ENCODE measurements around the gene TIPARP. TPM values are rescaled to one million over a fixed set of nuclear protein-coding genes. Genes with fewer than 3 reads are reported as not detected.

Gene TIPARP
- total RNA-seq, 6 experiments from 2014 or later: 10.2 to 19.5 (median 16.4) TPM

DNA sequence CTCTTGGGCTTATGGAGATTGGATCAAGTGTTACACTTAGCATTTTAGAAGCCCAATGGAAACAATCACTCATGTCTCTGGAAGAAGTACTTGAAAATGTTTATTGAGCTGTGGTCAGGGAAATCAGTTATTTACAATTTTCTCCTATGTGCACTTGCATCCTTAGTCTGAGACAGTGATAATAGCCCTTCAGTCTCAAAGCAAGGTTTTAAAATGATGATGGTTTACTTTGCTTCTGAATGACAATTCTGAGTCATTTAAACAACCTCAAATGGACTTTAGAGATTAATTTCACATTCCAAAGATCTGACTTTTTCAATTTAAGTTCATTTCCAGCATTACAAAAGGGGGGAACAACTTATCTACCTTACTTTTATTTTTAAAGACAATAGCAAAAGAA lies 20.1 kb downstream of the TIPARP start:
- peaks cover 0 to 40% (median 10%) of the 10 kb centered on the region in 4 donors for H3K36me3 ChIP-seq

DNA sequence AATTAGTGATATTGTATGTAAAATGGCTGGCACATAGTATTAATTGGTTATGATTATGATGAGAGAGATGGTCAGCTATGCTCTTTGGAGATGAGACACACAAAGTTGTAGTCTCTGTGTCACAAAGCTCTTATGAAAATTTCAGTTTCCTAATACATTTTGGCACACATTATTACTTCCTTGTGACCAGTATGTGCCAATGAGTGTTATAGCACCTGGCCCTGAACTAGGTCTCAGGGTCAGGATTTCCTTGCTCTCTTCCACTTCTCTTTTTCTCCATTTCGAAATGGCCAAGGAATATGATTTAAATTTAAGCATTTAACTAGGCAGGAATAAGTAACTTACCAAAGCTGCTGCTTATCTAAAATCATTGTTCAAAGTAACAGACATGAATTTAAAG lies 28.0 kb downstream of the TIPARP start:
- TF ChIP-seq CTCF (IDR thresholded peaks at IDR 0.05) (no peak), POLR2A (IDR thresholded peaks at IDR 0.05) (no peak)
- no peak overlapping the region for H3K27ac ChIP-seq
- H3K27me3 ChIP-seq: no peaks in the 10 kb centered on the region
- peaks cover 0 to 16% (median 6%) of the 10 kb centered on the region in 4 donors for H3K4me1 ChIP-seq
- 60% methylated on average over 1 of the region's 1 CpG for WGBS (ENCODE audit: insufficient coverage, low coverage, low lambda C conversion rate, missing lambda C conversion rate)
- H3K9me3 ChIP-seq: no peaks in the 10 kb centered on the region
- intact Hi-C loops (cut with DNase I): no loop called here
- ATAC-seq: peak in 3 of 4 donors; percentile 44 to 69 (median 54)
- no peak for DNase-seq
- H3K4me3 ChIP-seq: no peak overlapping the region
- H3K36me3 ChIP-seq: peaks cover 0 to 24% (median 5%) of the 10 kb centered on the region in 4 donors

More for the DNA sequence above, 20.1 kb downstream of the TIPARP start:
- TF ChIP-seq CTCF (IDR thresholded peaks at IDR 0.05): no peak
- TF ChIP-seq POLR2A (IDR thresholded peaks at IDR 0.05): no peak
- intact Hi-C loops (cut with DNase I): loop anchor here in 1 of 2 donors (10.0 kb wide), 1 partner anchor 450 kb away; no protein-coding TSS in a partner anchor
- no peak overlapping the region for H3K4me3 ChIP-seq
- peaks cover 0 to 25% (median 6%) of the 10 kb centered on the region in 4 donors for H3K4me1 ChIP-seq
- no peak for ATAC-seq
- DNase-seq: no peak
- no peak overlapping the region for H3K27ac ChIP-seq
- H3K9me3 ChIP-seq: no peaks in the 10 kb centered on the region
- no peaks in the 10 kb centered on the region for H3K27me3 ChIP-seq

GRCh38 chr3:156704370-156705036 lies 30.1 kb downstream of the TIPARP start:
- DNase-seq: no peak
- no peak overlapping the region for H3K4me3 ChIP-seq
- no peak for TF ChIP-seq POLR2A (IDR thresholded peaks at IDR 0.05)
- TF ChIP-seq CTCF (IDR thresholded peaks at IDR 0.05): no peak
- H3K4me1 ChIP-seq: peaks cover 0 to 16% (median 6%) of the 10 kb centered on the region in 4 donors
- peak overlapping the region in 2 of 3 donors; percentile 4 to 17 for H3K27ac ChIP-seq
- 61% methylated on average over 4 of the region's 4 CpGs for WGBS (ENCODE audit: insufficient coverage, low coverage, low lambda C conversion rate, missing lambda C conversion rate)
- H3K36me3 ChIP-seq: peaks cover 0 to 20% (median 5%) of the 10 kb centered on the region in 4 donors
- peak; percentile 63 to 81 (median 74) for ATAC-seq
- intact Hi-C loops (cut with DNase I): no loop called here
- H3K9me3 ChIP-seq: no peaks in the 10 kb centered on the region
- no peaks in the 10 kb centered on the region for H3K27me3 ChIP-seq

DNA sequence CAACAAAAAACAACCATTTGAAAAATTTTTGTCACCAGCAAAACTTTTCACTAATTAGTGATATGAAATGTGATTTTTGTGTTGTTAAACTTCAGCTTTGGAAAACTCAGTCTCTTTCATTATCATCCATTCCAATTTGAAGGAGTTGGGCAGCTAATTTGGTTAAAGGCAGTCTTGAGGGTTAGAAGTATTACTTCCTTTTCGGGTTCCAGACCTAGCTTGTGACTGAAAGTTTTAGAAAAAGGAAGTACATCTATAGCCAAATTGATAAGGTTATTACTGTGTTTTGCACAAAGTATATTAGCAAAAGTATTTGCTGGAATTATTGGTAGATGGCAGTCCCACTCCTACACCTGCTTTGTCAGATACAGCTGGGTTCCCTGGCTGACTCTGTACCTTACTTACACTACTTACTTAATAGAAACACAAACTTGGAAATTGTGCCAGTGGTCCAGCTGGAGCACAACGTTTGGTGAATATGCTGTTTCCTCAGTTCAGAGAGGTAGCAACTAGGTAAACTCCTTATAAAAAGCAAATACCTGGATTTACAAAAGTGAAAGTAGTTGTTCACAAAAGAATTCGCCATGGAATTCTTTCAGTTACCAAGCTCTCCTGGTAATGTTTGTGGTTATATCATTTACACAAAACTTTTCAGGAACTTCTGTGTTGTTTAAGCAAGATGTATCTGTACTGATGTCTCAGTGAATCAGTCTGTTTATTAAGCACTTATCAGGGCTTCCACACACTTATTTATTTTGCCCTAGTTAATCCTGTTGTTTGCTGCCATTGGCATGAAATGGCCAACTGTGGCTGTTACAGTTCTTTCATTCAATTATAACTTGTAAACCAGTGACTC lies 31.6 kb downstream of the TIPARP start:
- TF ChIP-seq CTCF (IDR thresholded peaks at IDR 0.05): no peak
- TF ChIP-seq POLR2A (IDR thresholded peaks at IDR 0.05): no peak
- H3K9me3 ChIP-seq: no peaks in the 10 kb centered on the region
- no peak overlapping the region for H3K27ac ChIP-seq
- H3K36me3 ChIP-seq: peaks cover 0 to 15% (median 5%) of the 10 kb centered on the region in 4 donors
- no peaks in the 10 kb centered on the region for H3K27me3 ChIP-seq
- DNase-seq (no peak), ATAC-seq (peak in 2 of 4 donors; percentile 21 to 43)
- H3K4me1 ChIP-seq: peaks cover 0 to 16% (median 6%) of the 10 kb centered on the region in 4 donors
- intact Hi-C loops (cut with DNase I): no loop called here
- no peak overlapping the region for H3K4me3 ChIP-seq
- WGBS (ENCODE audit: insufficient coverage, low coverage, low lambda C conversion rate, missing lambda C conversion rate): 43% methylated on average over 3 of the region's 3 CpGs

Measured in right lobe of liver (tissue), 6 donors.